ENCODE data around the gene NCEH1. TPM values are rescaled to one million over a fixed set of nuclear protein-coding genes. Genes with fewer than 3 reads are reported as not detected.

The NCEH1 gene
- total and polyA plus RNA-seq, 2 of the 13 experiments (the other 11 are each of a cell fraction or from before 2014, with no cell fraction given): 12.9 to 21.4 TPM

GRCh38 chr3:172601066-172601832 lies 109.6 kb downstream of the NCEH1 start (continued):
- TF ChIP-seq CSRNP1 (CRISPR knock-in tag; IDR thresholded peaks at IDR 0.05): no peak
- no peak for TF ChIP-seq SETDB1 (CRISPR knock-in tag; IDR thresholded peaks at IDR 0.05; ENCODE audit: borderline replicate concordance)
- no peak for TF ChIP-seq ZNF713 (CRISPR knock-in tag; IDR thresholded peaks at IDR 0.05)
- no peak for TF ChIP-seq SP2 (CRISPR knock-in tag; IDR thresholded peaks at IDR 0.05)
- TF ChIP-seq U2AF1 (optimal IDR thresholded peaks at IDR 0.05; ENCODE audit: low read depth, low read length): no peak
- TF ChIP-seq NCOR1 (IDR thresholded peaks at IDR 0.05; ENCODE audit: borderline replicate concordance, low read length): peak; percentile 46; the same call in 1 of the 2 replicates
- TF ChIP-seq ZNF34 (CRISPR knock-in tag; IDR thresholded peaks at IDR 0.05; ENCODE audit: borderline replicate concordance): no peak
- TF ChIP-seq ZNF740 (CRISPR knock-in tag; IDR thresholded peaks at IDR 0.05): no peak
- TF ChIP-seq ATAD3A (CRISPR knock-in tag; IDR thresholded peaks at IDR 0.05): no peak
- TF ChIP-seq ZNF510 (CRISPR knock-in tag; IDR thresholded peaks at IDR 0.05; ENCODE audit: low read depth): no peak
- no peak for TF ChIP-seq PAF1 (CRISPR knock-in tag; IDR thresholded peaks at IDR 0.05)
- TF ChIP-seq MAX (IDR thresholded peaks at IDR 0.05): no peak; the same call in 1 of the 2 replicates
- no peak for TF ChIP-seq ZNF18 (CRISPR knock-in tag; IDR thresholded peaks at IDR 0.05; ENCODE audit: insufficient replicate concordance)
- no peak for TF ChIP-seq MAZ (IDR thresholded peaks at IDR 0.05; ENCODE audit: borderline replicate concordance, low read depth, low read length)
- TF ChIP-seq MAZ (CRISPR knock-in tag; IDR thresholded peaks at IDR 0.05; ENCODE audit: low read depth): no peak
- 0 out of 2 replicates have a peak, but pooled peaks have one; percentile 56 for TF ChIP-seq ZNF343 (CRISPR knock-in tag; IDR thresholded peaks at IDR 0.05)
- TF ChIP-seq KAT8 (CRISPR knock-in tag; IDR thresholded peaks at IDR 0.05): no peak
- TF ChIP-seq ZNF101 (CRISPR knock-in tag; IDR thresholded peaks at IDR 0.05; ENCODE audit: borderline replicate concordance, low read depth): no peak
- no peak for TF ChIP-seq GLMP (CRISPR knock-in tag; IDR thresholded peaks at IDR 0.05; ENCODE audit: borderline replicate concordance)
- no peak for TF ChIP-seq SNAPC5 (CRISPR knock-in tag; IDR thresholded peaks at IDR 0.05; ENCODE audit: borderline replicate concordance)
- no peak for TF ChIP-seq ZBTB38 (CRISPR knock-in tag; IDR thresholded peaks at IDR 0.05)
- TF ChIP-seq EEA1 (CRISPR knock-in tag; IDR thresholded peaks at IDR 0.05; ENCODE audit: borderline replicate concordance): no peak
- TF ChIP-seq ZNF891 (CRISPR knock-in tag; IDR thresholded peaks at IDR 0.05): no peak
- TF ChIP-seq ZFP36L2 (CRISPR knock-in tag; IDR thresholded peaks at IDR 0.05): no peak
- no peak for TF ChIP-seq WIZ (CRISPR knock-in tag; IDR thresholded peaks at IDR 0.05)
- no peak for TF ChIP-seq NCOA5 (CRISPR knock-in tag; IDR thresholded peaks at IDR 0.05)
